Ureter (tissue), 1 donor: Measurements from ENCODE around the gene LY86. TPM values are rescaled to one million over a fixed set of nuclear protein-coding genes. Genes with fewer than 3 reads are reported as not detected.

Experiments used
- DNase-seq: peaks from one replicate; pipeline ENCODE4 v3.0.0-alpha.2; 2020; ENCODE audit warnings: low spot score
- total RNA-seq: library from RNA; stranded (reverse); gene quantifications from one replicate; pipeline ENCODE4 v1.2.4, GENCODE V29; 2023
- donor health status: DM: yes; HTN: yes; CAD: no.

Gene LY86
- total RNA-seq, 1 donor from 2014 or later: 1.8 TPM

- no peak for DNase-seq
Measured at GRCh38 chr6:6701864-6702263, 113.3 kb downstream of the LY86 start.

DNA sequence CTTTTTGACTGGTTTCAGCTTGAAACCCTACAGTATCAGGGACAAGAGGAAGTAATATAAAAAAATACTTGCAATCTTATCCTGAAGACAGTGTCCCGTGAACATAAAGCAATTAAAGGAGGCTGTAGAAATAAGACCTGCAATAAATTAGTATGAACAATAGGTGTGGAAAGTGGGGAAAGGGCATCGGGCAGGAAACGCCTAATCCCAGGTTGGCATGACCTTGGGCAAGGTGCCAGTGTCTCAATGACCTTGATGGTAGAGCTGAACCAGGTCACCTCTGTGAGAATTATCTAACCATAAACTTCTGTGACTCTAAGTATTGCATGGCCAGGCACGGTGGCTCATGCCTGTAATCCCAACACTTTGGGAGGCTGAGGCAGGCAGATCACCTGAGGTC, 115.2 kb downstream of the LY86 start:
- DNase-seq: no peak
